Left colon (tissue), 2 donors: ENCODE measurements around the gene DRAXIN. TPM values are rescaled to one million over a fixed set of nuclear protein-coding genes. Genes with fewer than 3 reads are reported as not detected.

Source experiments
- ATAC-seq: fragments of 200-7000 bp; cut with Tn5 transposase; one replicate; pipeline ENCODE4 v1.9.1; 2020; ENCODE audit warnings: mild to moderate bottlenecking, moderate library complexity
- DNase-seq, 2 donors: peaks; one replicate each; pipeline ENCODE4 v3.0.0-alpha.2; 2020
- intact Hi-C, 2 donors: fragments of 100-400 bp; cut with DNase I in 1 of 2; cut with micrococcal nuclease in 1 of 2; formaldehyde crosslinking; loops; one replicate each; pipeline versions ENCODE4 v1.11.2 to v1.14.0; 2022; cut with DNase I, micrococcal nuclease
- total RNA-seq, 2 donors: library from RNA; stranded (reverse); fragmentation: NEBNext Ultra II Directional; extraction: Animal tissue kit (Norgen Biotek cat#: 25700); gene quantifications; one replicate each; pipeline ENCODE4 v1.2.1, GENCODE V29; 2021
- donor health status: DM: no; HTN: no; CAD: no.
- donor health status: DM: yes; HTN: yes; CAD: no.

Gene DRAXIN
- total RNA-seq, 2 donors from 2014 or later = 0.06 to 0.11 TPM

DNA sequence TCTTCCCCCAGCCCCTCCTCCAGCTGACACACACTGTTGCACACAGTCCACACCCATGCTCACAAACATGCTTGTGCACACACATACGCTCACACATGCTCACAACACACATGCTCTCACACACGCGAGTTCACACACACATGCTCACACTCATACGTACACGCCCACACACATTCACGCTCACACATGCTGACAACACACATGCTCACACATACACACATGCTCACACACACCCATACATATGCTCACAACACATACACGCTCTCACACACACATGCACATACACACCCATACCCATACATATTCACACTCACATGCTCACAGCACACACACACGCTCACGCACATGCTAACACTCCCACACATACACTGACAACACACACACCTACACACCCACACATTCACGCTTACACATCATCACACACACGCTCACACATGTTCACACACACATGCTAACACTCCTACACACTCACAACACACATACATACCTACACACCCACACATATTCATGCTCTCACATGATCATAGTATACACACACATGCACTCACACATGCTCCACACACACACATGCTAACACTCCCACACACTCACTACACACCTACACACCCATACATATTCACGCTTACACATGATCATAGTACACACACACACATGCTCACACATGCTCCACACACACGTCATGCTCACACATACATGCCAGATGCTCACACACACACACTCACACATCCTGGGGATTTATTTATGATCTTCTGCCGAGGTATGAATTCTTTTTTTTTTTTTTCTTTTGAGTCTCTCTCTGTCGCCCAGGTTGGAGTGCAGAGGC is 10.7 kb downstream of the DRAXIN start:
- ATAC-seq (no peak), DNase-seq (no peak)
- intact Hi-C loops = no loop called here

DNA sequence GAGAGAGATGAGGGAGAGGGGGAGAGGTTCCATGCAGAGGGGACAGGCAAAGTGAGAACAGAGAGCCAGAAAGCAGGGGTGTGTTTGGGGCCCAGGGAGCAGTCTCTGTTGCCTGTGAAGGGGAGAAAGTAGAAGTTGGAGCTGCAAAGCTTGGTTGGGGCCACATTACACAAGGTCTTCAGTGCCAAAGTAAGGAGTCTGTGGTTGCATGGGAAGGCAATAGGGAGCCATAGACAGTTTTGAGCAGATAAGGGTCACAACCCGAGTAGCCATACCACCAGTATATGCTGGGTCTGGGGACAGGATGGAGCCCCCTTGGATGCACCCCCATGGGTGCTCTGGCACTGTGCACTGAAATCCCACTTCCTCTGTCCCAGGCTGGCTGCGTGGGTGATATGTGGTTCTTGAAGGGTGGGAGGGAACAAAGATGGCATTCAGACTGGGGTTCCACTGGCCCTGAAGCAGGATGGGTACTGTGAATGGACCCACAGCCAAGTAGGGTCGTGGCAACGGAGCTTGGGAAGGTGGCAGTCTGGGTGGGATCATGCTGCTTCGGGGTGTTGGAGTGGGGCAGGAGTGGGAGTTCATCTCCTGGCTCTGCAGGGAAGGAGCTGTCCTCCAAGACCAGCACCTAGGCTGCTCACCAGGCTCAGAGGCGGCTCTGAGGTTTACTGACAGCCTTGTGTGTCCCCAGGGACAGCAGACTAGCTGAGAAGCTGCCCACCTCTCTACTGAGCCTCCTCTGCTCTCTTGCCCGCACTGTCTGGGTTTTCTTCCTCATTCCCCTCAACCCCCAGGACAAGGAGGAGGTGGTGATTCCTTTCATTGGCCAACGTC is 12.1 kb downstream of the DRAXIN start:
- no peak for ATAC-seq
- no peak for DNase-seq
- intact Hi-C loops = no loop called here

DNA sequence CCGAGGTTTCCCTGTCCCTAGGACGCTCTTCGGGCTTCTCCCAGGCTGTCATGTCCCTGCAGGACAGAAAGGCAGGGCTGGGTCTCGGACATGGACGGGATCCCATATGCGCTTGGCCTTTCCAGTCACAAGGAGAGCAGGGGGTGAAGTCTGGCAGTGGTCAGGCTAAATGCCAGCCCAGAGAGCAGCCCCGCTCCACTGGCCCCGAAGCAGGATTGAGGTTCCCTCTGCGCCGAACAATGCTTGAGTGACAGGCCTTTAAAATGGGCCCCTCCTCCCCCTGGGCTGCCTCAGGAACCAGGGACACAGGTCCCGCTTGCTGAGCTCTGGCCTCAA is 12.7 kb downstream of the DRAXIN start:
- ATAC-seq (no peak), DNase-seq (no peak)
- intact Hi-C loops = no loop called here

DNA sequence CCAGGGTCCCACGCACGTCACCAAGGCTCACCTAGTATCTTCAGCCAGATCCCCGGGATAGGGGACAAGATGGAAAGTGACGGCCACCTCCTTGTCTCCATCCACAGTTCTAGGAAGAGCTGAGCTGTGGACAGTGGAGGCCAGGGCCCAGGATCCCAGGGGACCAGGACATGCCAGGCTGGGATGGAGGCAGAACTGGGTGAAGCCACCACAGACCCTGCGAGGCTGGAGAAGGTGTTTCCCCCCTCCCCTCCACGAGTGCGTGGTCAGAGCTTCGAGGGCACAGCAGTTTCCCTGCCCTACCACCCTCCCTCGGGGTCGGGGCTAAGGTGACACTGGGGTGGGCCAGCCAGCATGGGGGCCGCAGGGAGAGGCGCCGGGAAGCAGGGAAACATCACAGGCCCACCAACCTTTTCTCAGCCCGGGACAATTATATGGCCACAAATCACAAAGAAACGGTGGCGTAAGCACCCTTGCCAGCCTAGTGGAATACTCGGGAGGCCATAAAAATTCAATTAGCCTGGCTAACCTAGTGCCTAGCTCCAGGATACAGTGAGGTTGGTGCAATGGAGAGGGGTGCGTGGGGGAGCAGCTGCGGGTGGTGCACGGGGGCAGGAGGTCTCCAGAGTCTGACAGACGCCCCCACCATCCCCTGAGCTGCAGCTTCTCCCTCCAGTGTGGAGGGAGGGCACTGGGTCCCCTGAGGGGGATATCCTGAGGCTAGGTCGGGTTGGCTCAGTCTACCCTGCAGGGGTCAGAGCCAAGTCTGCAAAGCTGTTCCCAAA is 13.4 kb downstream of the DRAXIN start:
- no peak for ATAC-seq
- intact Hi-C loops = no loop called here
- DNase-seq = no peak

DNA sequence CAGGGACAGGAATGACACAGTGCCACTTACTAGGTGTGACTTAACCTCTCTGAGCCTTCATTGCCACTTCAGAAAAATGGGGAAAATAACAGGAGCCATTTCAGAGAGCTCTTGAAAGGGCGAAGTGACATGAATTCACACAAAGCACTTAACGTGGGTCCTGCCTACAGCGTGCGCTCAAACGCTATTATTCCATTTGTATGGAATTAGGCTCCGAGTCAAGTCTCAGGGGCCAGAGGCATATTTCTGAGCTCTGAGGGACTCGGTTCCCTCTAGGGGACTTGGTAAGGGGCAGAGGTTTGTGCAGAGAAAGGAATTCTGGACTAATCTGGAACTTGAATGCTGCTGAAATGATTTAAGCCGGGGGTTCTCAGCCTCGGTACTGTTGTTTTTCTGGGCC is 14.1 kb downstream of the DRAXIN start:
- intact Hi-C loops = no loop called here
- no peak for ATAC-seq
- DNase-seq = no peak

DNA sequence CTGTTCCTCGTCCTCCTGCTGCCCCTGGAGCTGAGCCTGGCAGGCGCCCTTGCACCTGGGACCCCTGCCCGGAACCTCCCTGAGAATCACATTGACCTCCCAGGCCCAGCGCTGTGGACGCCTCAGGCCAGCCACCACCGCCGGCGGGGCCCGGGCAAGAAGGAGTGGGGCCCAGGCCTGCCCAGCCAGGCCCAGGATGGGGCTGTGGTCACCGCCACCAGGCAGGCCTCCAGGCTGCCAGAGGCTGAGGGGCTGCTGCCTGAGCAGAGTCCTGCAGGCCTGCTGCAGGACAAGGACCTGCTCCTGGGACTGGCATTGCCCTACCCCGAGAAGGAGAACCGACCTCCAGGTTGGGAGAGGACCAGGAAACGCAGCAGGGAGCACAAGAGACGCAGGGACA is 14.8 kb downstream of the DRAXIN start:
- DNase-seq = no peak
- intact Hi-C loops = no loop called here

DNA sequence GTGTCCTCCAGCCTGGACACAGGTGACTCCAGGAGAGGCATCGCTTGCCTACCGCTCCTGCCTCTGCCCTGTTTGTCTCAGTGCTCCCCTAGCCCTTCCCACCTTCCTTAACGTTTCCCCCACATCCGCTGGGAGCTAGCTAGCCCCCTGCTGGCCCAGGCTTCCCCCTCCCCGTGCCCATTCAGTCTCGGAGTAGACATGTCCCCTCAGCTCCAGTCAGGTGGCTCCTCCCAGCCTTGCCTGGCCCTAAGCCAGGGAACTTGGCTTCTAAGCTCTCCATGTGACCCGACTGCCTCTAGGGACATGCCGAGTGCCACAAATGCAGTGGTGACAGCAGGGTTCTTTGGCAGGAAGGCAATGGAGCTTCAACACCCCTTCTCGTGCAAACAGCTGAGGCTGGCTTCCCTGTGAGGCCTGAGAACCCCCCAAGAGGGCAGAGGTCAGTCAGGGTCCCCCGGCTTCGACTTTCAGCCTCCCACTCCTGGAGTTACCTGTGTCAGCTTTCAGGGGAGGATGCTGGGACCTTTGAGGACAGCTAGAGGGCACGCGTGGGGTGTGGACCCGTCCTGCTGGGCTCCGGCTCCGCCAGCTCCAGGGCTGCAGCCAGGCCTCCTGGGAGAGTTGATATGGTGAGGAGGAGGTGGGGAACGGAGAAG is 16.2 kb downstream of the DRAXIN start:
- DNase-seq = peak in 1 of 2 donors; percentile 58
- intact Hi-C loops = no loop called here

More for the DNA sequence above, 14.8 kb downstream of the DRAXIN start:
- ATAC-seq = no peak

DNA sequence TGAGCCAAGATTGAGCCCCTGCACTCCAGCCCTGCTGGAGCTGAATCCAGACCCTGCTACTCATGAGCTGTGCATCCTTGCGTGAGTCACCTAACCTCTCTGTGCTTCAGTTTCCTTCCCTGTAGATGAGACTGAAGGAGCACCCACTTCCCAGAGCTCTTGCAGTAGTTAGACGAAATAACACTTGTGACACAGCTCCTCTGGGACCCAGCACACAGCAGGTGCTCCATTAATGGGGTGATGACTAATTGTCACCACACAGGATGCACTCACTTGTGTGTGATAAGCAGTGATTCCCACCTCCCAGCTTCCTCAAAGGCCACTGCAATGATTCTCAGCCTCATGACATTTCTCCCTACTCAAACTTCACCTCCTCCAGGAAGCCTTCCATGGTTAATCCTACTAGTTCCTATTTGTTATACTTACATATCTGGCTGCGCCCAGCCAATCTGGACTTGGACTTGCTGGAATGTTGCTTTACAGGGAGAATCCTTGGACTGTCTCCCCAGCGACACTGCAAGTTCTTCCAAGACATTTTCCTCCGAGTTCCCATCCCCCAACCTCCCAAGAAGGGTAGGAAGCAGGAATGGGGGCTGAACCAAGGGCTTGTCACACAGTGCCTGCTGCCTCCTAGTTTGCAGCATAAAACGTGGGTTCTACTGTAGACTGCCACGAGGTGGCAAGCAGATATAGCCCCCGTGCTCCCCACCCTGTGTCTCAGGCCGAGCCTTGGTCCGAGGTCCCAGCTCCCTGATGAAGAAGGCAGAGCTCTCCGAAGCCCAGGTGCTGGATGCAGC is 17.2 kb downstream of the DRAXIN start:
- no peak for DNase-seq
- no peak for ATAC-seq
- intact Hi-C loops = no loop called here

More for the DNA sequence above, 16.2 kb downstream of the DRAXIN start:
- peak; percentile 73 for ATAC-seq

DNA sequence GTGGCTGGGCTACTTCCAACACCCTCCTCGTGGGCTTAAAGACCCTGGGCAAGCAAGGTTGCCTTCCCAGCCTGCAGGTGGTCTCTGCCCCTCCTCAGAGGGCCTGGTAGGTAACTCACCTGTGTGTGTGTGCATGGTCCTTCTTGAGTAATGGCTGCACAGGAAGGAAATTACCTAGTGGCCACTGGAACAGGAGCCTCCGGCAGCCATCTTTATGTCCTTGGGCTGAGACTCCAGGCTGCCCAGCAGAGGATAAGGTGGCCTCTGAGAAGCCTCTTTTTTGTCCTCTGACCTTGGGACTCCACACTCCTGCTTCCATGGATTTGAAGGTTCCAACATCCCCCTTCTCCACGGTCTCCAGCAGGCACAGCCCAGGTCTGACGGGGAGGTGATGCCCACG is 20.0 kb downstream of the DRAXIN start:
- DNase-seq (no peak), ATAC-seq (no peak)
- intact Hi-C loops = no loop called here

DNA sequence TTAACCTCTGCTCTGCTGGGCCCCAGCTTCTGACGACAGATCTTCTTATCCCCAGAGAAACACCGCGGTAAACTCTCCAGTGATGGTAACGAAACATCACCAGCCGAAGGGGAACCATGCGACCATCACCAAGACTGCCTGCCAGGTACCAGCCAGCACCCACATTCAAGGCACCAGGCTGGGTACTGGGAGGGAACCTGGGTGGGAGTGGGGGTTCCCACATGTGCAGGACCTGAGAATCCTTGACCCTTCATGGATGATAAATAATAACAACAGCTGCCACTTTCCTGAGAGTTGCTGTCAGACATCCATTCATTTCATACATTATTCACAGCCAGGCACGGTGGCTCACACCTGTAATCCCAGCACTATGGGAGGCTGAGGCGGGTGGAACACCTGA is 20.8 kb downstream of the DRAXIN start:
- intact Hi-C loops = no loop called here
- no peak for DNase-seq
- ATAC-seq = no peak

DNA sequence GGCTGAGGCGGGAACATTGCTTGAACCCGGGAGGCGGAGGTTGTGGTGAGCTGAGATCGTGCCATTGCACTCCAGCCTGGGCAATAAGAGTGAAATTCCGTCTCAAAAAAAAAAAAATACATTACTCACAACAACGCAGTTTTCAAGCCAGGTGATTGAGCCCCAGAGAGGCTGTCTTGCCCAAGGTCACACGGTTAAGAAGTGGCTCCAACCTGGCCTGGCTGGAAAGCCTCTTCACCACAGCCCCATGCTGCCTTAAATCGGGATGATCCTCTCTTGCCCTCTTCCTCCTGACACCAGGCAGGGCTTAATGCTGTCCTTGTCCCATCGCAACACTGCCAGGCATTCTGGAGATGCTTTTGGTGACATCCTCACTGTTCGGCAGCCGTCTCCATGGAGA is 21.6 kb downstream of the DRAXIN start:
- DNase-seq = no peak
- intact Hi-C loops = no loop called here
- no peak for ATAC-seq

DNA sequence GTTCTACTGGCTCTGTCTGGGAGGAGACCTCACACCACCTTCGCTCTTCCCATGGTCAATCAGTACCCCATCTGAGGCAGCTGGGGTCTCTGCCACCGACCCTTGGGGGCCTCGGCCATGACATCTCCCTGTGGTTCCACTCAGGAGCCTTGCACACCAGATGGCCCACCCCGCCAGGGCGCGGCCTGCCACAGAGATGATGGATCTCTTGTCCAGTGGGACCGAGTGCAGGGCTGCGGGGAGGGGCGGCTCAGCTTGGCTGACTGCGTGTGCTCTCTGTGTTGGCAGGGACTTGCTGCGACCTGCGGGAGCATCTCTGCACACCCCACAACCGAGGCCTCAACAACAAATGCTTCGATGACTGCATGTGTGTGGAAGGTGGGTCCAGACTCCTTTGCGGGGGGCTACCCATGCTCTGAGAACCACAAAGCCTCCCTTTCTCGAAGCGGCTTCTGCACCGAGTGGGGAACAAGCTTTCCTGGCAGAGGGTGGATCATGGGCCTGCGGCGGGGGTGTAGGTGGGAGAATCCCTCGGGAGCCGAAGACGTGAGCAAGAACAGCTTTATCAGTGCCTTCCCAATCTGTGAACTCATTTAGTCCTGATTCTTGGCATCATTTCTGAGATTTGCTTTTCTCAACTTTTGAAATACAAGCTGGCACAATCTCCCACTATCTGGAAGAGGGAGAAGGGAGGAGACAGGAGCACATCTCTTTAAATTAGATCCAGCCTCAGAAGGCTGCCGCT is 23.5 kb downstream of the DRAXIN start:
- no peak for ATAC-seq
- intact Hi-C loops = no loop called here

DNA sequence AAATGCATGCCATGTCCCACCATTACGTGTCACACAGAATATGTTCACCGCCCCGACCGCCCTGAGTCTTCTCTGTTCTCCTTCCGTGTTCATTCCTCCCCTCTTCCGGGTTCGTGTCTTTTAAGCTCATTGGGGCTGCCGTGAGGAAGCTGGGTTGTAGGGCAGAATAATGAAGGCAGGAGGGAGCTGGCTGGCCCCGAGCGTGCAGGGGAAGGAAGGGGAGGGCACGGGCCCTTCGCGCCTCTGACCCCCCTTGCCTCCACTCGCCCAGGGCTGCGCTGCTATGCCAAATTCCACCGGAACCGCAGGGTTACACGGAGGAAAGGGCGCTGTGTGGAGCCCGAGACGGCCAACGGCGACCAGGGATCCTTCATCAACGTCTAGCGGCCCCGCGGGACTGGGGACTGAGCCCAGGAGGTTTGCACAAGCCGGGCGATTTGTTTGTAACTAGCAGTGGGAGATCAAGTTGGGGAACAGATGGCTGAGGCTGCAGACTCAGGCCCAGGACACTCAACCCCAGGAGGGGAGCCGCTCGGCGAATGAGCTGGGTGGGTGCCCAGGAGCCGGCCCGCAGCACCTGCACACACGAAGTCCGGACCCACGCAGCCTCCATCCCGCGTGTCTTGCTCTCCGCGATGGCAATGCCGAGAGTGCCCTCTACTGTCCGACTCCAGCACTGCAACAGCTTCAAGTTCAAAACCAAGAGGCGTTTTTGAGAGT is 28.0 kb downstream of the DRAXIN start:
- intact Hi-C loops = loop anchor here in 1 of 2 donors (5.0 kb wide), 1 partner anchor 62 kb away; no protein-coding TSS in a partner anchor
- DNase-seq (peak; percentile 72 to 91), ATAC-seq (peak; percentile 87)

More for the DNA sequence above, 23.5 kb downstream of the DRAXIN start:
- no peak for DNase-seq

DNA sequence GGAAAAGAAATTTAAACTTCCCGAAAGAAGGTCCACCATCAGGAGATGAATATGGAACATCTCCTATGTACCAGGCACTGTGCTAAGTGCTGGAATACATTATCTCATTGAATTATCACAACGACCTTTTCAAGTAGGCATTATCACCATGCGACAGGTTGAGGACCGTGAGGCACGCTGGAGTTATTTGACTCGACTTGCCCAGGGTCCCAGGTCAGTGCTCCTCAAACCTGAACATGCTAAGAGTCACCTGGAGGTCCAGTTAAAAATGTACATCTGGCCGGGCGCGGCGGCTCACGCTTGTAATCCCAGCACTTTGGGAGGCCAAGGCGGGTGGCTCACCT is 28.5 kb downstream of the DRAXIN start:
- intact Hi-C loops = loop anchor here in 1 of 2 donors (5.0 kb wide), 1 partner anchor 63 kb away; no protein-coding TSS in a partner anchor
- DNase-seq = no peak
- no peak for ATAC-seq

DNA sequence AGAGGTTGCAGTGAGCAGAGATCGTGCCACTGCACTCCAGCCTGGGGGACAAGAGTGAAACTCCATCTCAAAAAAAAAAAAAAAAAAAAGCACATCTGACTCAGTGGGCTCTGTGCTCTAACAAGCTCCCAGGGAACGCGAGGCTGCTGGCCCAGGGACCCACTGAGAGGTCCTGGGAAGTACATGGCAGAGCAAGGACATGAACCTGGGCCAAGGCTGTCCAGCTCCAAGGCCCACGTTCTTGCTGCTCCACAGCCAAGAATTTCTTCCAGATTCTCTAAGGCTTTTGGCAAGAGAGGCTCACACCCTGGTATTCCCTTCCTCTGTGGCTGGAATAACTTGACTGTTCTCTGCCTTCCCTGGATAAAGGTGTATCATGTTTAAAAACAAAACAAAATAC is 29.0 kb downstream of the DRAXIN start:
- ATAC-seq (no peak), DNase-seq (no peak)
- intact Hi-C loops = loop anchor here in 1 of 2 donors (5.0 kb wide), 1 partner anchor 63 kb away; no protein-coding TSS in a partner anchor

DNA sequence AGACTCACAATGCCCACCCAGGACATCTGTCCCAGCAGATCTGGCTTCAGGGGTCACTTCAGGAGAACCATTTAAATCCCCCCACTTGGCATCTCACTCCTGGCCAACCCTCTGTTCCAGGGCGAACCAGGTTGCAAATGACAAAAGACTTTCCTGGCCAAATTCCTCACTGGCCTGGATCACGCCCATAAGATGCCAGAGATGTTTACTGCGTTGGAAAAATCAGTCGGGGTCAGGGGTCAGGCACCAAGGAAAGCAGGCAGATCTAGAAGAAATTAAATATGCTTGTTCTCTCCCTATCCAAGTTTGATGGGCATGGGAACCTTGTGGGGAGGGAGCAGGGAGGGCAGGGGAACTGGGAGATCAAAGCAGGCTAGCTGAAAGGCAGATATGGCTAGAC is 29.8 kb downstream of the DRAXIN start:
- ATAC-seq (no peak), DNase-seq (no peak)
- intact Hi-C loops = loop anchor here in 1 of 2 donors (5.0 kb wide), 1 partner anchor 64 kb away; no protein-coding TSS in a partner anchor

DNA sequence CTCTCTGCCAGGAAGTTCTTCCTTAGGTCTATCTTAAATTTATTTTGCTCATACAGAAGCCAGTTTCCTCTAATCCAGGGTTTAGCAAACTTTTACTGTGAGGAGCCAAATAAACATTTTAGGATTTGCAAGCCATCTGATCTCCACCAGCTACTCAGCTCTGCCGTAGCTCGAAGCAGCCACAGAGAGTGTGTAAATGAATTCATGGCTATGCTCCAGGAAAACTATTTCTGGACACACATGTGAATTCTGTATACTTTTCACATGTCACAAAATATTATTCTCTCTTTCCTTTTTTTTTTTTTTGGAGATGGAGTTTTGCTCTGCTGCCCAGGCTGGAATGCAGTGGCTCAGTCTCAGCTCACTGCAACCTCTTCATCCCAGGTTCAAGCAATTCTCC is 31.0 kb downstream of the DRAXIN start:
- intact Hi-C loops = loop anchor here in 1 of 2 donors (5.0 kb wide), 1 partner anchor 65 kb away; no protein-coding TSS in a partner anchor
- ATAC-seq = no peak
- no peak for DNase-seq
